Esophagus mucosa (tissue), 1 donor: ENCODE measurements around the gene USH1C. TPM values are rescaled to one million over a fixed set of nuclear protein-coding genes. Genes with fewer than 3 reads are reported as not detected.

ENCODE experiments used
- ATAC-seq: fragments of 200-7000 bp; cut with Tn5 transposase; one replicate; pipeline ENCODE4 v1.9.1; 2020
- total RNA-seq: library from RNA; stranded (reverse); gene quantifications from one replicate; pipeline ENCODE4 v1.2.4, GENCODE V29; 2023
- donor health status: DM: yes; HTN: yes; CAD: no.

Gene USH1C
- total RNA-seq, 1 donor from 2014 or later, result 0.12 TPM

- no peak for ATAC-seq
Measured at GRCh38 chr11:17468122-17468521, 76.1 kb downstream of the USH1C start.

- ATAC-seq, result no peak
Measured at GRCh38 chr11:17463546-17464174, 80.6 kb downstream of the USH1C start.

- ATAC-seq, result no peak
Measured at GRCh38 chr11:17462940-17463339, 81.3 kb downstream of the USH1C start.

GRCh38 chr11:17460406-17460805 is 83.8 kb downstream of the USH1C start:
- no peak for ATAC-seq

- no peak for ATAC-seq
Measured at GRCh38 chr11:17459236-17459896, 84.8 kb downstream of the USH1C start.

- ATAC-seq, result no peak
Measured at GRCh38 chr11:17458268-17458667, 85.9 kb downstream of the USH1C start.

GRCh38 chr11:17457396-17458173 is 86.6 kb downstream of the USH1C start:
- no peak for ATAC-seq

GRCh38 chr11:17452668-17453067 is 91.5 kb downstream of the USH1C start:
- ATAC-seq, result no peak

- no peak for ATAC-seq
Measured at GRCh38 chr11:17449158-17449557, 95.1 kb downstream of the USH1C start.

GRCh38 chr11:17446482-17446881 is 97.7 kb downstream of the USH1C start:
- no peak for ATAC-seq

GRCh38 chr11:17445240-17445795 is 98.9 kb downstream of the USH1C start:
- no peak for ATAC-seq

- no peak for ATAC-seq
Measured at GRCh38 chr11:17443926-17444690, 100.1 kb downstream of the USH1C start.

Other genes starting within 250 kb of the USH1C start
- 1.4 TPM for gene NCR3LG1, start 192.6 kb downstream of the USH1C start, total RNA-seq
- gene KCNJ11, start 155.8 kb downstream of the USH1C start, total RNA-seq, result 0.36 TPM
- gene ABCC8, start 67.6 kb downstream of the USH1C start, total RNA-seq, result not detected
- gene OTOG, start 2.8 kb upstream of the USH1C start, total RNA-seq, result not detected
- not detected for gene MYOD1, start 175.2 kb upstream of the USH1C start, total RNA-seq
- gene KCNC1, start 190.4 kb upstream of the USH1C start, total RNA-seq, result not detected